K562 (cell line): ENCODE data around the gene CACNG7. TPM values are rescaled to one million over a fixed set of nuclear protein-coding genes. Genes with fewer than 3 reads are reported as not detected.
A peak's percentile ranks its signal among the peaks of the same experiment; 100 is the strongest.

Experiments
- ATAC-seq: fragments of 200-7000 bp; cut with Tn5 transposase; 3 replicates; pipeline ENCODE4 v1.9.1; 2020; ENCODE audit warnings: moderate library complexity
- BruUV-seq: library from RNA; stranded (reverse); fragments of 400-500 nt; replicated peaks from 2 replicates; lab custom pipeline; 2021; lab: Mats Ljungman, UMichigan
- CTCF ChIA-PET: fragments of 300-600 bp; formaldehyde crosslinking; extraction: SDS; loops from one replicate; lab custom pipeline; 2021; ENCODE audit warnings: low intra/inter-chr PET ratio; lab: Yijun Ruan, JAX
- POLR2A ChIA-PET: fragments of 300-600, 350-650 bp; sonication (Branson Sonifier 250); formaldehyde crosslinking; extraction: SDS; loops from one replicate; lab custom pipeline; 2021; ENCODE audit warnings: antibody characterized with exemption, inconsistent platforms; lab: Yijun Ruan, JAX
- DNase-seq, 4 experiments: peaks; one replicate each; pipeline versions ENCODE4 v3.0.0 to v3.0.0-alpha.2; 2011 to 2018; ENCODE audit warnings: low spot score in 3 of 4, mixed read lengths in 3 of 4; ENCODE audit errors: extremely low read depth in 1 of 4
- FAIRE-seq: peaks from 2 replicates; lab custom pipeline; 2011; peaks lifted over from hg19 to GRCh38; lab: Jason Lieb, UNC
- H2AFZ ChIP-seq: 2 replicates; pipeline ENCODE4 v1.6.0; 2011; ENCODE audit warnings: low read depth, low read length, control low read depth, inconsistent platforms
- H3K27ac ChIP-seq: fragments of 200-600 bp; 3 replicates; pipeline ENCODE4 v1.8.0; 2011; ENCODE audit warnings: low read depth, mild to moderate bottlenecking, control low read depth, inconsistent platforms, low read length, moderate library complexity, mixed read lengths; ENCODE audit errors: extremely low read depth
- H3K27me3 ChIP-seq, 2 experiments: fragments of 300-600 bp in 1 of 2; 2 replicates in 1 of 2; 3 replicates in 1 of 2; pipeline versions ENCODE4 v1.6.0 to v1.8.0; 2011; ENCODE audit warnings: inconsistent platforms in 2 of 2, low read length in 2 of 2, mild to moderate bottlenecking in 1 of 2, mixed read lengths in 1 of 2, moderate library complexity in 1 of 2; ENCODE audit not compliant: control insufficient read depth in 2 of 2, insufficient read depth in 2 of 2
- H3K36me3 ChIP-seq: fragments of 300-600 bp; 3 replicates; pipeline ENCODE4 v1.8.0; 2011; ENCODE audit warnings: mild to moderate bottlenecking, low read length, inconsistent platforms; ENCODE audit not compliant: control insufficient read depth, insufficient read depth
- H3K4me1 ChIP-seq, 2 experiments: fragments of 200-600 bp in 1 of 2; replicated peaks in 1 of 2; 2 replicates in 1 of 2; 3 replicates in 1 of 2; pipeline versions ENCODE4 v1.5.1 to v1.8.0; 2011; ENCODE audit warnings: inconsistent platforms in 2 of 2, low read length in 2 of 2, mild to moderate bottlenecking in 1 of 2, mixed read lengths in 1 of 2, moderate library complexity in 1 of 2; ENCODE audit not compliant: control insufficient read depth in 2 of 2, insufficient read depth in 2 of 2
- H3K4me2 ChIP-seq: 2 replicates; pipeline ENCODE4 v1.6.1; 2011; ENCODE audit warnings: low read length, control low read depth, inconsistent platforms, mixed read lengths; ENCODE audit not compliant: insufficient read depth
- H3K4me3 ChIP-seq: fragments of 200-600 bp; sonication (generic), shearing (Covaris generic); 2 replicates; pipeline ENCODE4 v1.5.1; 2016; ENCODE audit warnings: control low read depth, inconsistent platforms
- H3K79me2 ChIP-seq: fragments of 200-600 bp; 3 replicates; pipeline ENCODE4 v1.8.0; 2011; ENCODE audit warnings: low read length, inconsistent platforms; ENCODE audit not compliant: control insufficient read depth, insufficient read depth
- H3K9ac ChIP-seq, 2 experiments: 2 replicates each; pipeline versions ENCODE4 v1.6.0 to v1.6.1; 2011; ENCODE audit warnings: low read depth in 2 of 2, low read length in 2 of 2, control low read depth in 1 of 2, inconsistent platforms in 1 of 2, mild to moderate bottlenecking in 1 of 2, mixed read lengths in 1 of 2; ENCODE audit not compliant: insufficient read depth in 1 of 2
- H3K9me1 ChIP-seq: one replicate; pipeline ENCODE4 v1.6.0; 2011; ENCODE audit warnings: inconsistent platforms, mild to moderate bottlenecking, low read length, moderate library complexity; ENCODE audit not compliant: control insufficient read depth, insufficient read depth
- H3K9me3 ChIP-seq: replicated peaks from 2 replicates; pipeline ENCODE4 v1.5.1; 2011; ENCODE audit warnings: low read depth, low read length, inconsistent platforms; ENCODE audit not compliant: control insufficient read depth, insufficient read depth
- H4K20me1 ChIP-seq: replicated peaks from 2 replicates; pipeline ENCODE4 v1.6.1; 2011; ENCODE audit warnings: low read length, inconsistent platforms, mixed read lengths; ENCODE audit not compliant: control insufficient read depth, insufficient read depth
- RCOR1 ChIP-seq, 2 experiments: IDR thresholded peaks; 2 replicates each; pipeline ENCODE4 v1.6.1; 2012; ENCODE audit warnings: low read depth in 2 of 2, low read length in 2 of 2, borderline replicate concordance in 1 of 2, improper control_type of control experiment in 1 of 2
- RFX1 ChIP-seq: fragments of 450-650 bp; IDR thresholded peaks from 2 replicates; pipeline ENCODE4 v1.6.1; 2016; ENCODE audit warnings: mild to moderate bottlenecking, moderate library complexity
- WGBS: fragments of 100-300 bp; shearing (Covaris generic); methylation state at CpG from one replicate; pipeline ENCODE4 v1.1.6; 2016; ENCODE audit warnings: low coverage, mixed read lengths; ENCODE audit not compliant: insufficient coverage; ENCODE audit errors: missing lambda C conversion rate; 5-methylcytosine and 5-hydroxymethylcytosine counted together
- in situ Hi-C: fragments of 300-500 bp; cut with MboI; formaldehyde crosslinking; loops from 4 replicates; pipeline ENCODE4 v1.15.0; 2018; ENCODE audit warnings: inconsistent platforms, mixed read lengths
- intact Hi-C: fragments of 100-400 bp; cut with micrococcal nuclease; formaldehyde crosslinking; loops from 2 replicates; pipeline ENCODE4 v1.14.2; 2022
- polyA plus RNA-seq, 8 experiments: library from polyadenylated mRNA; depleted of rRNA in 4 of 8; stranded (reverse) in 5 of 8; unstranded in 3 of 8; fragments of >200 nt; fragmentation: Nextera tagmentation in 2 of 8; fragmentation: Illumina TruSeq in 1 of 8; extraction: Ambion mirVana in 2 of 8; extraction: Trizol in 1 of 8; gene quantifications; 2 replicates each; pipeline versions ENCODE4 v1.2.1 to v1.2.3, GENCODE V29; 2011 to 2014; ENCODE audit warnings: inconsistent platforms in 1 of 8, missing spikeins in 1 of 8
- total RNA-seq, 7 experiments: library from RNA; depleted of rRNA in 6 of 7; stranded (reverse); fragments of >200 nt in 6 of 7; fragmentation: Illumina TruSeq in 2 of 7; extraction: Trizol in 2 of 7; gene quantifications; 2 replicates each; pipeline versions ENCODE4 v1.2.1 to v1.2.3, GENCODE V29; 2011 to 2021; ENCODE audit warnings: low replicate concordance in 1 of 7
- TF ChIP-seq, protein P1 (sequence below): fragments of 450-650 bp; IDR thresholded peaks from 2 replicates; pipeline ENCODE4 v1.6.1; 2016; ENCODE audit warnings: borderline replicate concordance

Gene CACNG7
- total and polyA plus RNA-seq, 9 of the 15 experiments (the other 6 are each of a cell fraction or from before 2014, with no cell fraction given), result not detected

DNA sequence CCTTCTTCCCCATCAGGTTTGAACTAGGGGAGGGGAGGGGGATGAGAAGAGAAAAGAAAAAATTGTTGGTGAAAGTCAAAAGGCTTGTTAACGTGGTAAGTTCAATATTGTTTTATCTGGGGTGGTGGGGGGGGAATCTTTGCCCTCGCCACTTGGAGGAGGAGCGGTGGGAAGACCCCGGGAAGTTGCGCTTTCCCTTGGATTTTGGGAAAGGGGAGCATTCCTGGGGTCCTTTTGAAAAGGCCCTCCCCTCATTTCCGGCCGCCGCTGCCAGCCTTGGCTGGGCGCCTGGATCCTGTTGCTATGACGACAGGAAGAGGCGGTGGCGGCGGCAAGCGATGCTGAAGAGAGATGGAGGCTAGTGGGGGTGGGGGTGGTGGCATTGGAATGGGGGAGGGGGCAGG lies 49.1 kb downstream of the CACNG7 start:
- Histone ChIP-seq H3K36me3 (no peaks in the 10 kb centered on the region), H2AFZ (no peak overlapping the region), H3K79me2 (no peaks in the 10 kb centered on the region), H3K9me3 (no peaks in the 10 kb centered on the region), H4K20me1 (0 out of 2 replicates have a peak, but pooled peaks cover 3% of the 10 kb centered on the region), H3K9ac (no peak overlapping the region), H3K4me1 (no peaks in the 10 kb centered on the region), H3K9me1 (no peaks in the 10 kb centered on the region), H3K27me3 (peaks cover 24 to 27% of the 10 kb centered on the region in 2 experiments; a peak in 4 of 5 replicates), H3K4me3 (no peak overlapping the region), H3K4me2 (no peak overlapping the region), H3K27ac (no peak overlapping the region)
- TF ChIP-seq RFX1 (peak; percentile 79), RCOR1 (IDR thresholded peaks at IDR 0.05; ENCODE audit: borderline replicate concordance in 1 of 2, low read depth in 2 of 2, low read length in 2 of 2) (peak in 1 of 2 experiments; percentile 37; a peak in 1 of 4 replicates)
- TF ChIP-seq, protein P1, sequence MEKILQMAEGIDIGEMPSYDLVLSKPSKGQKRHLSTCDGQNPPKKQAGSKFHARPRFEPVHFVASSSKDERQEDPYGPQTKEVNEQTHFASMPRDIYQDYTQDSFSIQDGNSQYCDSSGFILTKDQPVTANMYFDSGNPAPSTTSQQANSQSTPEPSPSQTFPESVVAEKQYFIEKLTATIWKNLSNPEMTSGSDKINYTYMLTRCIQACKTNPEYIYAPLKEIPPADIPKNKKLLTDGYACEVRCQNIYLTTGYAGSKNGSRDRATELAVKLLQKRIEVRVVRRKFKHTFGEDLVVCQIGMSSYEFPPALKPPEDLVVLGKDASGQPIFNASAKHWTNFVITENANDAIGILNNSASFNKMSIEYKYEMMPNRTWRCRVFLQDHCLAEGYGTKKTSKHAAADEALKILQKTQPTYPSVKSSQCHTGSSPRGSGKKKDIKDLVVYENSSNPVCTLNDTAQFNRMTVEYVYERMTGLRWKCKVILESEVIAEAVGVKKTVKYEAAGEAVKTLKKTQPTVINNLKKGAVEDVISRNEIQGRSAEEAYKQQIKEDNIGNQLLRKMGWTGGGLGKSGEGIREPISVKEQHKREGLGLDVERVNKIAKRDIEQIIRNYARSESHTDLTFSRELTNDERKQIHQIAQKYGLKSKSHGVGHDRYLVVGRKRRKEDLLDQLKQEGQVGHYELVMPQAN, result no peak
- WGBS, result under 1% methylated on average over 13 of the region's 14 CpGs
- intact Hi-C loops (no loop called here), in situ Hi-C loops (no loop called here)
- FAIRE-seq (no peak), DNase-seq (no peak), ATAC-seq (no peak)
- no TSS peak for BruUV-seq
- POLR2A ChIA-PET, result no interaction called here
- CTCF ChIA-PET, result no interaction called here
